OCI-LY7 (cell line): ENCODE data around the gene SLC45A1. TPM values are rescaled to one million over a fixed set of nuclear protein-coding genes. Genes with fewer than 3 reads are reported as not detected.

Source experiments
- BruUV-seq: library from RNA; stranded (reverse); fragments of 400-500 nt; replicated peaks from 2 replicates; lab custom pipeline; 2021; lab: Mats Ljungman, UMichigan
- CTCF ChIA-PET: fragments of 300-600 bp; sonication (Branson Sonifier 250); formaldehyde crosslinking; loops from one replicate; lab custom pipeline; 2022; ENCODE audit warnings: antibody characterized with exemption; ENCODE audit not compliant: unreplicated experiment; lab: Charles Lee
- POLR2A ChIA-PET: fragments of 300-600 bp; sonication (Branson Sonifier 250); formaldehyde crosslinking; loops from one replicate; lab custom pipeline; 2022; ENCODE audit warnings: antibody characterized with exemption; lab: Charles Lee
- DNase-seq: peaks from one replicate; pipeline ENCODE4 v3.0.0-alpha.2; 2015; ENCODE audit warnings: low spot score
- H2AFZ ChIP-seq: fragments of 200-600 bp; sonication (generic), shearing (Covaris generic); 2 replicates; pipeline ENCODE4 v1.6.1; 2014; ENCODE audit warnings: mild to moderate bottlenecking, antibody characterized with exemption, low read length, moderate library complexity
- H3K27ac ChIP-seq: fragments of 200-600 bp; sonication (generic); 2 replicates; pipeline ENCODE4 v1.5.1; 2014; ENCODE audit warnings: mixed run types, low read depth, mild to moderate bottlenecking, moderate library complexity, low read length, inconsistent platforms; ENCODE audit not compliant: poor library complexity, severe bottlenecking
- H3K36me3 ChIP-seq: fragments of 200-600 bp; sonication (generic); 2 replicates; pipeline ENCODE4 v1.6.1; 2014; ENCODE audit warnings: mild to moderate bottlenecking, antibody characterized with exemption, low read length, moderate library complexity, mixed read lengths; ENCODE audit not compliant: insufficient read depth
- H3K4me1 ChIP-seq: fragments of 200-600 bp; sonication (generic); 2 replicates; pipeline ENCODE4 v1.5.1; 2014; ENCODE audit warnings: mild to moderate bottlenecking, low read length; ENCODE audit not compliant: insufficient read depth, poor library complexity, severe bottlenecking
- H3K4me2 ChIP-seq: fragments of 200-600 bp; sonication (generic); 2 replicates; pipeline ENCODE4 v1.6.1; 2014; ENCODE audit warnings: mild to moderate bottlenecking, low read length
- H3K4me3 ChIP-seq: fragments of 200-600 bp; sonication (generic); 2 replicates; pipeline ENCODE4 v1.5.1; 2014; ENCODE audit warnings: mild to moderate bottlenecking, low read depth, low read length; ENCODE audit not compliant: poor library complexity, severe bottlenecking
- H3K79me2 ChIP-seq: fragments of 200-600 bp; sonication (generic); 2 replicates; pipeline ENCODE4 v1.6.1; 2016; ENCODE audit warnings: low read depth, mild to moderate bottlenecking, low read length, moderate library complexity, mixed read lengths; ENCODE audit not compliant: insufficient read depth
- H3K9me2 ChIP-seq: fragments of 200-600 bp; sonication (generic); 2 replicates; pipeline ENCODE4 v1.6.1; 2016; ENCODE audit warnings: mild to moderate bottlenecking, low read length, mixed read lengths; ENCODE audit not compliant: insufficient read depth
- H3K9me3 ChIP-seq: fragments of 200-600 bp; sonication (generic); 2 replicates; pipeline ENCODE4 v1.6.1; 2014; ENCODE audit warnings: mild to moderate bottlenecking, mixed run types, low read length, mixed read lengths
- H4K20me1 ChIP-seq: fragments of 200-600 bp; sonication (generic); 2 replicates; pipeline ENCODE4 v1.6.1; 2014; ENCODE audit warnings: mild to moderate bottlenecking, antibody characterized with exemption, low read length, moderate library complexity, mixed read lengths; ENCODE audit not compliant: insufficient read depth
- EZH2phosphoT487 ChIP-seq: fragments of 200-600 bp; sonication (generic); IDR thresholded peaks from 2 replicates; pipeline ENCODE4 v1.6.1; 2018; ENCODE audit warnings: low read depth, borderline replicate concordance, mild to moderate bottlenecking, mixed run types, antibody characterized with exemption, low read length, moderate library complexity, mixed read lengths
- intact Hi-C: fragments of 100-400 bp; cut with micrococcal nuclease; formaldehyde crosslinking; loops from one replicate; pipeline ENCODE4 v1.10.0; 2022; ENCODE audit not compliant: unreplicated experiment
- total RNA-seq, 2 experiments: library from RNA; depleted of rRNA in 1 of 2; stranded (reverse); fragments of >200 nt in 1 of 2; shearing (Covaris generic) in 1 of 2; gene quantifications; 2 replicates each; pipeline ENCODE4 v1.2.3, GENCODE V29; 2014 to 2022
- TF ChIP-seq, protein P1 (sequence below): fragments of 200-600 bp; sonication (generic); conservative IDR thresholded peaks from 2 replicates; pipeline ENCODE4 v1.5.1; 2014; ENCODE audit warnings: mild to moderate bottlenecking, antibody characterized with exemption, low read length, moderate library complexity, mixed read lengths

The SLC45A1 gene
- total RNA-seq, 2 experiments from 2014 or later, result not detected

DNA sequence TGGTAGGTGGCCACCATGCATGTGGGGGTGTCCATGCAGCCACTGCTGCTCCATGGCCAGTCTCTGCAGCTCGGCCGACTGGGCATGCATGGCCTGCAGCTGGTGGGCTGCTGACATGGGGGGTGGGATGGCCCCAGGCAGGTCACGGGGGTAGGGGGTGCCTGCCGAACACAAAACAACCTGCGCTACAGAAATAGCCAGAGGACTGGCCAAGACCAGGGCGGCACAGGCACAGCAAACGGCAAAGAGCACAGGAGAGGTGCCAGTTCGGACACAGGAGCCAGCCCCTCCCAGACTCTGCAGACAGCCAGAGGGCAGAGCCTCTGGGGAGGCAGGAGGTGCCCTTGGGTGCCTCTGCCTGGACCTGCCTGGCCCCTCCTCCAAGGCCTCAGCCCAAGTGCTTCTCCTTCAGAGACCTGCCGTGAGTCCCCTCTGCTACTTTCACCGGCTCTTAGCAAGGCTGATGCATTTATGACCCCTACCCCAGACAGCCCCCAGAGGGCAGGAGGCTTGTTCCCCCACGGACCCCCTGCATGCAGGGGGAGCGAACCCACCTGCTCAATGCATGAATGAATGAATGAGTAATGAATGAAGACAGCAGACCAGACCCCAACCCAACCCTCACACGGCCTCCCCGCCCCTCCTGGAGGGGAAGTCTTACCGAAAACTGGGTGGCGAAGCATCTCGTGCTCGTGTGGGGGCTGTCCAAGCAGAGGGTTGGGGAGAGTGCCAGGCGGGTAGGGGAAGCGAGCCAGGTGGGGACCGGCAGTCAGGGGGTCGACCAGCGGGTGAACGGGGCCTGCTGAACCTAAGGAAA lies 37.7 kb downstream of the SLC45A1 start:
- no peaks in the 10 kb centered on the region for H3K9me3 ChIP-seq
- no peak overlapping the region for H3K4me3 ChIP-seq
- TF ChIP-seq, protein P1, sequence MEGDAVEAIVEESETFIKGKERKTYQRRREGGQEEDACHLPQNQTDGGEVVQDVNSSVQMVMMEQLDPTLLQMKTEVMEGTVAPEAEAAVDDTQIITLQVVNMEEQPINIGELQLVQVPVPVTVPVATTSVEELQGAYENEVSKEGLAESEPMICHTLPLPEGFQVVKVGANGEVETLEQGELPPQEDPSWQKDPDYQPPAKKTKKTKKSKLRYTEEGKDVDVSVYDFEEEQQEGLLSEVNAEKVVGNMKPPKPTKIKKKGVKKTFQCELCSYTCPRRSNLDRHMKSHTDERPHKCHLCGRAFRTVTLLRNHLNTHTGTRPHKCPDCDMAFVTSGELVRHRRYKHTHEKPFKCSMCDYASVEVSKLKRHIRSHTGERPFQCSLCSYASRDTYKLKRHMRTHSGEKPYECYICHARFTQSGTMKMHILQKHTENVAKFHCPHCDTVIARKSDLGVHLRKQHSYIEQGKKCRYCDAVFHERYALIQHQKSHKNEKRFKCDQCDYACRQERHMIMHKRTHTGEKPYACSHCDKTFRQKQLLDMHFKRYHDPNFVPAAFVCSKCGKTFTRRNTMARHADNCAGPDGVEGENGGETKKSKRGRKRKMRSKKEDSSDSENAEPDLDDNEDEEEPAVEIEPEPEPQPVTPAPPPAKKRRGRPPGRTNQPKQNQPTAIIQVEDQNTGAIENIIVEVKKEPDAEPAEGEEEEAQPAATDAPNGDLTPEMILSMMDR, result no peak
- TF ChIP-seq EZH2phosphoT487, result no peak
- BruUV-seq, result no TSS peak
- ChIA-PET POLR2A (no interaction called here), CTCF (interaction anchor here (0.6 kb wide), 1 partner anchor 13 kb away, joined by 3 read pairs; no protein-coding TSS in a partner anchor)
- no peak for DNase-seq
- H3K36me3 ChIP-seq, result peaks cover 85% of the 10 kb centered on the region
- intact Hi-C loops, result loop anchor here (10.0 kb wide), 1 partner anchor 369 kb away; no protein-coding TSS in a partner anchor
- H3K79me2 ChIP-seq, result no peaks in the 10 kb centered on the region
- H3K4me2 ChIP-seq, result no peak overlapping the region
- H4K20me1 ChIP-seq, result no peaks in the 10 kb centered on the region; the same call in 1 of the 2 replicates
- no peaks in the 10 kb centered on the region for H3K4me1 ChIP-seq
- no peak overlapping the region for H3K27ac ChIP-seq
- no peaks in the 10 kb centered on the region for H3K9me2 ChIP-seq
- no peak overlapping the region for H2AFZ ChIP-seq

DNA sequence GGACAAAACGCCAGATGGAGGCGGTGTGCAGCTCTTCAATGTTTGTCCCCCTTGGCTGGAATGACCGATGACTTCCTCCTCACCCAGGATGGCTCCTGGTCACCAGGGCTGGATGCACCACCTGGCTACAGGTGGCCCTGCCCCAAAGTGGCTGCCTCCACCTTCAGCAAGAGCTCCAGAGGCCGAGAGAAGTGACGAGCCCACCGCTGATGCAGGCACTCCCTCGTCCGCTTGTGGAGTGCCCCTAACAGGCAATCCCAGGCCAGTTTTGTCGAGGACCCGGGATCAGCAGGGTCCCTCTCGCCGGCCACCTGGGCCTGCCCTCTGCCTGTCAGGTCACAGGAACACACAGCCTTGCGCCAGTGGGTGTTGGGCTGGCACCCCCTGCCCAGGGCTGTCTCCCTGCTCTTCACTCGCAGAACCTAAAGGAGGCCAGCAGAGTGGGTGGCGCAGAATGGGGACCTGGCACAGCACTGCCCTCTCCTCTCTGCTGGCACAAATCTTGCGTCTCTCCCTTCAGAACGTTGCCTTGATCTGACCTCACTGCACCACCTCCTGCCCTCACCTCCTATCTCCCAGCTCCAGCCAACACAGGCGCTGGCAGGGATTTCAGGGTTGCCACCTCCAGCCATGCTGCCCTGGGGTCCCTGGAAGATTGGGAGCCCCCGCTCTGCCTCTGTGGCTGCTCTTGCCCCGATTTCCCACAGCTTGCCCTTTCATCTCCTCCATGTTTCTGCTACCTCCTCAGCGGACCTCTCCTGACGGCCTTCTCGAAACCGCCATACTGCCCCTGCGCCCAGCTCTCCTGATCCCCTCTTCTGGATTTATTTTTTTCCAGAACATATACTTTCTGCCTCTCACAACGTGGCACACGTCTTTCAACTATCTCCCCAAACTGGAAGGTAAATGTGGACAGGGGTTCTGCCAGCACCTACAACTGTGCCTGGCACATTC lies 38.6 kb downstream of the SLC45A1 start:
- intact Hi-C loops, result loop anchor here (10.0 kb wide), 1 partner anchor 368 kb away; no protein-coding TSS in a partner anchor
- no TSS peak for BruUV-seq
- Histone ChIP-seq H3K36me3 (peaks cover 94% of the 10 kb centered on the region), H3K4me1 (no peaks in the 10 kb centered on the region), H3K79me2 (no peaks in the 10 kb centered on the region), H3K9me3 (no peaks in the 10 kb centered on the region), H3K27ac (no peak overlapping the region), H4K20me1 (no peaks in the 10 kb centered on the region; the same call in 1 of the 2 replicates), H3K4me2 (no peak overlapping the region), H3K4me3 (no peak overlapping the region), H3K9me2 (no peaks in the 10 kb centered on the region), H2AFZ (no peak overlapping the region)
- TF ChIP-seq, protein P1, result no peak
- TF ChIP-seq EZH2phosphoT487, result no peak
- POLR2A ChIA-PET, result interaction anchor here (0.6 kb wide), 1 partner anchor 297 kb away, joined by 3 read pairs; no protein-coding TSS in a partner anchor
- CTCF ChIA-PET, result interaction anchor here (0.6 kb wide), 2 partner anchors 10 to 14 kb away, joined by 3 read pairs; no protein-coding TSS in a partner anchor
- no peak for DNase-seq
